GM12878 (cell line): ENCODE measurements around the gene CTXN1. TPM values are rescaled to one million over a fixed set of nuclear protein-coding genes. Genes with fewer than 3 reads are reported as not detected.

ENCODE experiments used
- ATAC-seq: fragments of 200-7000 bp; cut with Tn5 transposase; 3 replicates; pipeline ENCODE4 v1.9.1; 2020; ENCODE audit warnings: mild to moderate bottlenecking, moderate library complexity
- BruUV-seq: library from RNA; stranded (reverse); fragments of 400-500 nt; replicated peaks from 2 replicates; lab custom pipeline; 2021; lab: Mats Ljungman, UMichigan
- CTCF ChIA-PET: fragments of 300-600 bp; sonication (Branson Sonifier 250); formaldehyde crosslinking; extraction: SDS; loops from one replicate; lab custom pipeline; 2021; ENCODE audit warnings: inconsistent platforms; lab: Yijun Ruan, JAX
- POLR2A ChIA-PET: fragments of 350-600 bp; formaldehyde crosslinking; extraction: SDS; loops from one replicate; lab custom pipeline; 2021; ENCODE audit warnings: inconsistent platforms; lab: Charles Lee
- RAD21 ChIA-PET: fragments of 300-600 bp; sonication (Branson Sonifier 250); formaldehyde crosslinking; loops from one replicate; lab custom pipeline; 2023; ENCODE audit warnings: antibody characterized with exemption; ENCODE audit not compliant: unreplicated experiment; lab: Charles Lee
- SMC1A ChIA-PET: fragments of 300-600 bp; sonication (Branson Sonifier 250); formaldehyde crosslinking; loops from one replicate; lab custom pipeline; 2023; ENCODE audit not compliant: unreplicated experiment, uncharacterized antibody; lab: Charles Lee
- DNase-seq: peaks from one replicate; pipeline ENCODE4 v3.0.0-alpha.2; 2011; ENCODE audit warnings: low read depth, low spot score
- FAIRE-seq: peaks from 3 replicates; lab custom pipeline; 2011; peaks lifted over from hg19 to GRCh38; lab: Jason Lieb, UNC
- H2AFZ ChIP-seq: 2 replicates; pipeline ENCODE4 v1.6.0; 2011; ENCODE audit warnings: low read depth, low read length, control low read depth; ENCODE audit not compliant: control insufficient read depth
- H3K27ac ChIP-seq: 2 replicates; pipeline ENCODE4 v1.5.1; 2011; ENCODE audit warnings: control low read depth; ENCODE audit not compliant: control insufficient read depth, insufficient read depth
- H3K27me3 ChIP-seq, 2 experiments: replicated peaks in 1 of 2; 2 replicates each; pipeline versions ENCODE4 v1.6.0 to v1.6.1; 2011; ENCODE audit warnings: low read length in 1 of 2; ENCODE audit not compliant: control insufficient read depth in 2 of 2, insufficient read depth in 2 of 2
- H3K36me3 ChIP-seq, 2 experiments: 2 replicates each; pipeline ENCODE4 v1.5.1; 2011; ENCODE audit warnings: low read length in 1 of 2; ENCODE audit not compliant: control insufficient read depth in 2 of 2, insufficient read depth in 2 of 2
- H3K4me1 ChIP-seq: 2 replicates; pipeline ENCODE4 v1.6.1; 2011; ENCODE audit warnings: mild to moderate bottlenecking, low read length, moderate library complexity, mixed read lengths; ENCODE audit not compliant: control insufficient read depth, insufficient read depth
- H3K4me2 ChIP-seq: 2 replicates; pipeline ENCODE4 v1.6.0; 2011; ENCODE audit warnings: control low read depth; ENCODE audit not compliant: control insufficient read depth, insufficient read depth
- H3K4me3 ChIP-seq: fragments of 200-600 bp; sonication (generic); 2 replicates; pipeline ENCODE4 v1.5.1; 2016
- H3K79me2 ChIP-seq: 2 replicates; pipeline ENCODE4 v1.6.0; 2011; ENCODE audit warnings: low read length; ENCODE audit not compliant: control insufficient read depth, insufficient read depth
- H3K9ac ChIP-seq: 2 replicates; pipeline ENCODE4 v1.8.0; 2011; ENCODE audit warnings: low read length, control low read depth, mixed read lengths; ENCODE audit not compliant: control insufficient read depth, insufficient read depth
- H3K9me3 ChIP-seq: replicated peaks from 3 replicates; pipeline ENCODE4 v1.5.1; 2011; ENCODE audit warnings: mild to moderate bottlenecking, low read length; ENCODE audit not compliant: control insufficient read depth, insufficient read depth
- H4K20me1 ChIP-seq: 2 replicates; pipeline ENCODE4 v1.6.0; 2011; ENCODE audit not compliant: control insufficient read depth, insufficient read depth
- CBFB ChIP-seq: IDR thresholded peaks from 2 replicates; pipeline ENCODE4 v1.6.1; 2016; ENCODE audit warnings: antibody characterized with exemption, low read depth
- HDGF ChIP-seq: fragments of 450-650 bp; IDR thresholded peaks from 2 replicates; pipeline ENCODE4 v1.6.1; 2016; ENCODE audit warnings: antibody characterized with exemption
- KAT2A ChIP-seq: conservative IDR thresholded peaks from 2 replicates; pipeline ENCODE4 v1.6.1; 2011; ENCODE audit warnings: low read depth, low read length; ENCODE audit not compliant: control insufficient read depth
- SMC3 ChIP-seq: IDR thresholded peaks from 2 replicates; pipeline ENCODE4 v1.6.1; 2011; ENCODE audit warnings: low read length, improper control_type of control experiment, borderline replicate concordance
- SREBF1 ChIP-seq: IDR thresholded peaks from 2 replicates; pipeline ENCODE4 v1.6.1; 2012; ENCODE audit warnings: mild to moderate bottlenecking, low read length
- SRF ChIP-seq, 2 experiments: IDR thresholded peaks; 2 replicates each; pipeline ENCODE4 v1.6.1; 2011; ENCODE audit warnings: low read depth in 2 of 2, low read length in 2 of 2, mild to moderate bottlenecking in 1 of 2, moderate library complexity in 1 of 2
- TCF12 ChIP-seq: IDR thresholded peaks from 2 replicates; pipeline ENCODE4 v1.6.1; 2011; ENCODE audit warnings: low read depth, mild to moderate bottlenecking, low read length
- ZBED1 ChIP-seq: IDR thresholded peaks from 2 replicates; pipeline ENCODE4 v1.6.1; 2016; ENCODE audit warnings: borderline replicate concordance
- WGBS: methylation state at CpG from one replicate; pipeline ENCODE4 v1.1.6; 2016; ENCODE audit warnings: low lambda C conversion rate; ENCODE audit not compliant: insufficient replicate concordance, insufficient coverage; ENCODE audit errors: missing lambda C conversion rate; 5-methylcytosine and 5-hydroxymethylcytosine counted together
- in situ Hi-C: fragments of 300-500 bp; cut with MboI; formaldehyde crosslinking; loops from 9 replicates; pipeline ENCODE4 v1.14.3; 2018; ENCODE audit warnings: mixed read lengths
- intact Hi-C: fragments of 100-400 bp; cut with micrococcal nuclease; formaldehyde crosslinking; loops from one replicate; pipeline ENCODE4 v1.14.2; 2022; ENCODE audit not compliant: unreplicated experiment
- polyA plus RNA-seq, 11 experiments: library from polyadenylated mRNA; depleted of rRNA in 4 of 11; unstranded in 6 of 11; stranded (reverse) in 5 of 11; fragments of >200 nt; fragmentation: Nextera tagmentation in 4 of 11; fragmentation: Illumina TruSeq in 1 of 11; extraction: Ambion mirVana in 4 of 11; extraction: Trizol in 1 of 11; gene quantifications; 1 replicate in 1 of 11; 2 replicates in 10 of 11; pipeline versions ENCODE4 v1.2.1 to v1.2.3, GENCODE V29; 2011 to 2016; ENCODE audit warnings: inconsistent platforms in 2 of 11, missing spikeins in 2 of 11, low read depth in 1 of 11
- total RNA-seq, 4 experiments: library from RNA; depleted of rRNA in 3 of 4; stranded (reverse); fragments of >200 nt in 3 of 4; fragmentation: Illumina TruSeq in 1 of 4; extraction: Trizol in 1 of 4; gene quantifications; 2 replicates each; pipeline versions ENCODE4 v1.2.1 to v1.2.3, GENCODE V29; 2013 to 2021
- TF ChIP-seq, protein P1 (sequence below): IDR thresholded peaks from 2 replicates; pipeline ENCODE4 v1.6.1; 2011; ENCODE audit warnings: borderline replicate concordance, low read depth, mild to moderate bottlenecking, moderate library complexity, low read length; ENCODE audit not compliant: insufficient read depth, poor library complexity, severe bottlenecking

Gene CTXN1
- total and polyA plus RNA-seq, 10 of the 15 experiments (the other 5 are each of a cell fraction or from before 2014, with no cell fraction given) = 0.04 to 1.0 (median 0.38) TPM; not detected in 4

GRCh38 chr19:7926727-7927604 is 1.0 kb upstream of the CTXN1 start:
- no peak for DNase-seq
- Histone ChIP-seq H3K27ac (no peak overlapping the region), H3K4me1 (no peaks in the 10 kb centered on the region; the same call in 1 of the 2 replicates), H3K9ac (no peak overlapping the region), H3K4me3 (no peak overlapping the region), H3K9me3 (no peaks in the 10 kb centered on the region), H4K20me1 (no peaks in the 10 kb centered on the region; the same call in 1 of the 2 replicates), H2AFZ (no peak overlapping the region), H3K27me3 (no peaks in the 10 kb centered on the region), H3K36me3 (peaks cover 7 to 15% of the 10 kb centered on the region in 2 experiments; a peak in 3 of 4 replicates), H3K79me2 (no peaks in the 10 kb centered on the region), H3K4me2 (no peak overlapping the region)
- SMC1A ChIA-PET = no interaction called here
- 86% methylated on average over 31 of the region's 32 CpGs for WGBS
- POLR2A ChIA-PET = interaction anchor here (0.6 kb wide), 1 partner anchor 55 kb away, joined by 3 read pairs; no protein-coding TSS in a partner anchor
- in situ Hi-C loops = no loop called here
- intact Hi-C loops = no loop called here
- no peak for ATAC-seq
- FAIRE-seq = no peak
- RAD21 ChIA-PET = no interaction called here
- BruUV-seq = no TSS peak
- CTCF ChIA-PET = interaction anchor here (0.5 to 1.9 kb wide), 2 partner anchors 17 to 231 kb away, joined by 4 to 8 read pairs; no protein-coding TSS in a partner anchor
- TF ChIP-seq HDGF (no peak), ZBED1 (no peak), KAT2A (no peak), TCF12 (no peak), CBFB (no peak), SMC3 (no peak), SREBF1 (no peak), SRF (IDR thresholded peaks at IDR 0.05; ENCODE audit: low read depth in 2 of 2, low read length in 2 of 2) (no peak)
- TF ChIP-seq, protein P1, sequence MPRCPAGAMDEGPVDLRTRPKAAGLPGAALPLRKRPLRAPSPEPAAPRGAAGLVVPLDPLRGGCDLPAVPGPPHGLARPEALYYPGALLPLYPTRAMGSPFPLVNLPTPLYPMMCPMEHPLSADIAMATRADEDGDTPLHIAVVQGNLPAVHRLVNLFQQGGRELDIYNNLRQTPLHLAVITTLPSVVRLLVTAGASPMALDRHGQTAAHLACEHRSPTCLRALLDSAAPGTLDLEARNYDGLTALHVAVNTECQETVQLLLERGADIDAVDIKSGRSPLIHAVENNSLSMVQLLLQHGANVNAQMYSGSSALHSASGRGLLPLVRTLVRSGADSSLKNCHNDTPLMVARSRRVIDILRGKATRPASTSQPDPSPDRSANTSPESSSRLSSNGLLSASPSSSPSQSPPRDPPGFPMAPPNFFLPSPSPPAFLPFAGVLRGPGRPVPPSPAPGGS = no peak
